NCI-H526 treated with DMSO at 0.1 percent for 48 hours (cell line): Measurements from ENCODE around the gene LATS2.
"Not testable (repeated sequence)": the region's sequence is repeated elsewhere in the genome, so short reads cannot be mapped to it uniquely, and the experiment has no call there.

Experiments used
- DNase-seq: peaks from one replicate; lab custom pipeline; 2025; lab: John Stamatoyannopoulos, UW

LATS2 gene

DNA sequence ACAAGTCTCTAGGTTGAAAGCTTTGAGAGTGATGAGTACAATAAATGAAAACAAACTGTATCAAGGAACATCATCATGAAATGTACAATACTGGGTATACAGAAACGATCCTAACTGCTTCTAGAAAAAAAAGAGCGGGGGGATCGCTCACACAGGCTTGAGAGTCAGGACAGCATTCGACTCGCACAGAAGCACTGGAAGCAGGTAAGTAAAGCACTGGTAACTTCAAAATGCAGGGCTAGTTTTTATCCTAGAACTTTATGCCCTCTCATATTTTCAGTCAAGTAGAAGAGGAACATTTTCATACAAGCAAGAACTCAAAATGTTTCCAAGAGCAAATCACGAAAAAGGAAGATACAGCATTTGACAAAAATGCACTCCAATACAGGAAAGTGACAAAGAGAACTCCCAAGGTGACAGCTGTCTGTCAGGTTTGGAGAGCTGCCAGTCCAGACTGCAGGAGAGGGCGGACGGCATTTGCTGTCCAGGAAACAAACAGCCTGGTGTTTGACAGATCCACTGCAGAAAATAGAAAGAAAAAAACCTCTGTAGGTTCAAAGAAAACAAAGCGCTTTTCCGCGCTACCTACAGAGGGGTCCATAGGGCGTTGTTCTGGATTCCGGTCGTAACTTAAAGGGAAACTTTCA is 100.6 kb downstream of the LATS2 start:
- peak; percentile 29 for DNase-seq

DNA sequence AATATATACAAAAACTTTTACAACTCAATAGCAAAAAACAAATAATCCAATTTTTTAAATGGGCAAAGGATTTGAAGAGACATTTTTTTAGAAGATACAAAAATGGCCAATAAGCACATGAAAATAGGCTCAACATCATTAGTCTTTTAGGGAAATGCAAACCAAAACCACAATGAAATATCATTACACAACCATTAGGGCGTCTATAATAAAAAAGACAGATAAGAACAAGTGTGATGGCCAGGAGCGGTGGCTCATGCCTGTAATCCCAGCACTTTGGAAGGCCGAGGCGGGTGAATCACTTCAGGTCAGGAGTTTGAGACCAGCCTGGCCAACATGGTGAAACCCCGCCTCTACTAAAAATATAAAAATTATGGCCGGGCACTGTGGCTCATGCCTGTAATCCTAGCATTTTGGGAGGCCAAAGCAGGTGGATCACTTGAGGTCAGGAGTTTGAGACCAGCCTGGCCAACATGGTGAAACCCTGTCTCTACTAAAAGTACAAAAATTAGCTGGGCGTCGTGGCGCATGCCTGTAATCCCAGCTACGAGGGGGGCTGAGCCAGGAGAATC is 104.3 kb downstream of the LATS2 start:
- DNase-seq, result not testable (repeated sequence)

DNA sequence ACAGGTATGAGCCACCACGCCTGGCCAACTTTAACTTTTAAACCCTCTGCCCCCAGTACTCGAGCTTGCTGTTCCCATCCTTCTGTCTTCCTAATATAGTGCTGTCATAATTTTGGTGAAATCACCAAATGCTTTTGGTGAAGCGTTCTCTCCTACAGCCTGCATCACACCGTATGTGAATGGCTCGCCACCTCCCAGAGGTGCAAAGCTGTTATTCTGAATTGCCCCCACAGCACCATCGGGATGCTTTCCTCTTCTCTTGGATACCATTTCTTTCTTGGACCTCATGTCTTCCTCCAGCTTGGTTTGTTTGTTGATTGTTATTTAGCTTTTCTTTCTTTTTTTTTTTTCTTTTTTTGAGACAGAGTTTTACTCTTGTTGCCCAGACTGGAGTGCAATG is 105.9 kb downstream of the LATS2 start:
- no peak for DNase-seq

DNA sequence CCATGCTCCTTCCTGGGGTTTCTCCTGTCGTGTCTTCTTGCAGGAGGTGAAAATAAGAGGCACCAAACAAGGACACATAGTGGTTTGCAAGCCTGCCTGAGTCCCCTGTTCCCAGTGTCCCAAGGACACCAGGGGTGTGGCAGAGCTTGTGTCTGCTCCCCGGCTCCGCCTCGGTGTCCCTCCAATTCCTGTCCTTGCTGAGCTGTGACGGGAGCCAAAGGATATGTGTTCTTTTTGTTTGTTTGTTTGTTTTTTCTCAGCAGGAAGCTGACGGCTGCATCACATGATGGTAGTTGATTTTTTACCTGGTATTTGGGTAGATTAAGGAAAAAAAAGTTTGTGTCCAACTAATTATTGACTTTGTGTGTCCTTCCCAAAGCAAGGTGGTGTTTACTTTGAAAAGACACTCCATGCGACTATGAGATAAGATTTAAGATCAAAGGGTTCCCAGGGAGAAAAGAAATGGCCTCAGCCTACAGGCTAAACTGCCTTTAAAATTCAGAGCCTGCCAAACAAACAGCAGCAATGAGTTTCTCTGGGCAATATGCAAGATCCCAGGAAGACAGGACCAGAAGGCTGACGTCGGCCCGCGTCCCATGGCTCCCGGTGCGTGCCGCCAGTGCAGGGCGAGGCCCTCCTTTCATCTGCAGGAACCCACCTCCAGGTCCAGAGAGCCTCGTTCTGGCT is 108.0 kb downstream of the LATS2 start:
- no peak for DNase-seq

DNA sequence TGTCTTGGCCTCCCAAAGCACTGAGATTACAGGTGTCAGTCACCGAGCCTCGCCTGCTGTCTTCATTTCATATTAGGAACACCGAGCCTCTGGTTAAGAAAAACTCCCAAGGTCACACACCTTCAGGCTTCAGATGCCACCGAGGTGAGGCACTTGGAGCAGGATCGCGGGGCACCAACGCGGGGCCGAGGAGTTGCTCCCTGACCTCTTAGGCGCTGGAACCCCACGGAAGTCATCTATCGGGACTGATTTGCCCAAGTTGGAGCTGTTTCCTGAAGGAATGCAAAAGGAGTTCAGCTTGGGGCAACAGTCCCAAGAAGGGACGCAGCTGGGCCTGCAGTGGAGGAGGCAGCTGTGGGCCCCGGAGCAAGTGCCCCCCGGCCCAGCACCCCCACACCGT is 108.5 kb downstream of the LATS2 start:
- no peak for DNase-seq

DNA sequence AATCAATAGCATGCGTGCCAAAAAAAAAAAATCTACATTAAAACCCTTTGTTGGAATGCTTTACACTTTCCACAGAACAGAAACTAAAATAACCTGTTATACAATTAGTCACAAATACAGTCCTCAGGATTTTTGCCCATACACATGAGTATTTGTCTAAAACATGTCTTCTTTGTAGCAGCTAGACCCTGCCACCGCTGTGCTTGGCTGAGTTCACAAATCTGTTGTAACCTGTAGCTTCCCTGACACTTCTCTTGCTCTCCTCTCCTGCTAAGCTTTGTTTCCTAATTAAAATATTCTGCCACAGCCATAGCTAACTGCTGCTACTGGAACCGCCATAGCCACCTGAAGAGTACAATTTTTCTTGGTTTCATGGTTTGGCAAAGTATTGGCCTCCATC is 113.4 kb downstream of the LATS2 start:
- not testable (repeated sequence) for DNase-seq

DNA sequence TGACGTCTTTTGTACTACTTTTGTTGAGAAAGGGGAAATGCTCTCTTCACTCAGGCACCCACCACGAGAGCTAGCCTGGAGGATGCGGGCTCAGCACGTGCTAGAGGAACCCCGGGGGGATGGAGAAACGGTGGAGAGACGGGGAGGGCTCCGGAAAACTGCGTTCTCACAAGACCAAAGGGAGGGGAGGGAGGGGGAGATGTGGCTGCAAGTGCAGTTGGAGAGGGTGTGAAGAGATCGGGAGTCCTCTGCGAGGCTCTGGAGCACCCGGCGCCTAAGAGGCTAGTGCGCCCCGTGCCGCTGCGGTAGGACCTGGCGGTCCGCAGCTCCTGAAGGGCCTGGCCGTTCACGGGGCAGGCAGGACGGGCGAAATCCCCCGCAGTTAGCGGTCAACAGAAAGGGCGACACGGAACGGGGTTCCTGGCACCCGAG is 115.4 kb downstream of the LATS2 start:
- DNase-seq, result no peak

DNA sequence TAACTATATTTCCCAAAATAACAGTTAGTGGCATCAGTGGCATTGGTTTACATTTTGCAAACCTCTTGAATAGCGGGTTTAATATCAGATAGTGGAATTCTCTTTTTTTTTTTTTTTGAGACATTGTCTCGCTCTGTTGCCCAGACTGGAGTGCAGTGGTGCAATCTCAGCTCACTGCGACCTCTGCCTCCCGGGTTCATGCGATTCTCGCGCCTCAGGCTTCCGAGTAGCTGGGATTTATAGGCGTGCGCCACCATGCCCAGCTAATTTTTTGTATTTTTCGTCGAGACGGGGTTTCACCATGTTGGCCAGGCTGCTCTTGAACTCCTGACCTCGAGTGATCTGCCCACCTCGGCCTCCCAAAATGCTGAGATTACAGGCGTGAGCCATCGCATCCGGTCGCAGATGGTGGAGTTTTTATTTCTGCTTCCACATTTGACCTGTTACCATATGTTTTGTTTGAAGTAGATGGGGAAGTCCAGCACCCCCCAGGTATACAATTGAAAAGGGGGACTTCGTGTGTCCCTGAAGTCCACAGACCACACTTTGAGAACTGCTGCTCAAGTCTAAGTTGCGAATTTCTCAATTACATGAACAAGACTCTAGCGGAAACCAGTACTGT is 118.3 kb downstream of the LATS2 start:
- DNase-seq, result no peak

DNA sequence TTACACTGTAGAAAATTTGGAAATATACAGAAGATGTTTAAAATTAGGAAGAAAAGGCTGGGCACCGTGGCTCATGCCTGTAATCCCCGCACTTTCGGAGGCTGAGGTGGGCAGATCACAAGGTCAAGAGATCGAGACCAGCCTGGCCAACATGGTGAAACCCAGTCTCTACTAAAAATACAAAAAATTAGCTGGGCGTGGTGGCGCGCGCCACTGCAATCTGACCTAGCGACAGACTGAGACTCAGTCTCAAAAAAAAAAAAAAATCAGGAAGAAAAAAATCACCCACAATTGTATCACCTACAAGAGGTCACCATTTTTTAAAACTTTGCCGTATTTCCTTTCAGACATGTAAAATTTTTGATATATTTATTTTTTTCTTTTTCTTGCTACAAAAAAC is 120.9 kb downstream of the LATS2 start:
- DNase-seq, result not testable (repeated sequence)

DNA sequence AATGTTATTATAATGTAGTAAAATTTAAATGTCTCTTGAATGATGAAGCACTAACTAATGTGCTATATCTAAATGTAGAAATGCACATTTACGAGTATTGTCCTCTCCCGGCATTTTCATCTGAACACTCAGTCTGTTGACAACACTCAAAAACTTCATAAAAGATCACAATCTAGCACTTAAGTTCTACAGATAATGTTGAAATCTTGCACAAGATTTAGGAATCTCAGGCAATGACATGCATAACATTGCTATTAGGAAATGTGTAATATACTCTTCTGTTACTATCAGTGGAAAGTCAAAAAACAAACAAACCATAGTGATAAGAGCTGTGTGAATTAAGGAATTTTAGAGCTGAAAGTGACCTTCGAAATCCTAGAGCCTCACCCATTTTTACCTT is 121.3 kb downstream of the LATS2 start:
- no peak for DNase-seq

DNA sequence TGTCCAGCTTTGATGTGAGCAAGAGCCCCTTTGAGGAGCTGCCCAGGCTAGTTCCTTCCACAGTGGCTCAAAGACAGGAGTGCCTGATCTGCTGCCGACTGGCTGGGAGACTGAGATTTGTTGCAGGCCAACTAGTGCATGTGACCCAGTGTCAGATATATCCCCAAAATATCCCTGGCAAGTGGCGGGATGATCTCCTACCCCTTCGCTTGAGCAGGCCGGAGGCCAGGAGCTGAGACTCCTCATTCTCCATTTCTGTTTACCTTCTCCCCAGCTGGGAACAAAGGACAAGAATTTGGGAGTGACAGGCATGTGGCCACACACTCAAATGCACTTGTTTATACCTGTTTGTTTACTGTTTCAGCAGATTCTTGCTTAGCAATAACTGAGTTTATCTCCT is 121.7 kb downstream of the LATS2 start:
- no peak for DNase-seq

DNA sequence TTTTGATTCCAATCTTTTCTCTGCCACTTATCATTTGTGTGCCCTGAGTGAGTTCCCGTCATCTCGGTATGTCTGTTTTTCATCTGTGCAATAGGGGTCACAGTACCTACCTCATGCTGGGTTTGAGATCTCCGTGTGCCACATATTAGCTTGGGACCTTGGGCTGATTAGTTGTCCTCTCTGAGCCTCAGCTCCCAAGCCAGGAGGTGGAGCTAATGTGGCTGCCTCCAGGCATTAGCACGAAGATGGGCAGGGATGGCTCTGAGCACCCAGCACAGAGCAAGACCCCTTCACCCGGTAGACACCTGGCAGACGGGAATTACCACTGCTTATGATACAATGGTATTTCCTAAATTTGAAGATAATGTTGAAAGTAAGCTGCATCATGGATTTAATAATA is 123.1 kb downstream of the LATS2 start:
- DNase-seq, result no peak

DNA sequence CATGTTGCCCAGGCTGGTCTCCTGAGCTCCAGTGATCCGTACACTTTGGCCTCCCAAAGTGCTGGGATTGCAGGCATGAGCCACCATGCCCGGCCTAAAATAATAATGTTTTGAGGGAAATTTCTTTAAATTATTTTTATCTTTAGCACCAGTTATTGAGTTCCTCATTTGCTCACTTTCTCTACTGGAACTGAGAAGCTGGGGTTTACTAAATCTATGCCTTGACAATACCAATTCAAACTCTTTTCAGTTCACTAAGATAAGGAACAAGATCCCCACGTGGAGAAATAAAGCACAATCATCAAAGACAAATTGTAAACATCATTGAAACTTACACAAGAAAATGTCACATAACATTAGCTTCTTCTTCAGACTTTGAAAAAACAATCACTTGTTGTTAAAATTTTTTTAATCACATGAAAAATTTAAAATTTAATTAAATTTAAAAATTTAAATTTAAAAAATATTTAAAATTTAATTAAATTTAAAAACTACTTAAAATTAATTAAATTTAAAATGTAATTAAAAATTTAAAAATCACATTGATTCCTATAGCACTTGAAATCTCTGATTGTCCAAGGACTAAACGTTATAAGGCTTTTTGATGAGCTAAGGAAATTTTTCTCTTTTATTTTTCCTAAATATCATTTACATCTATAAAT is 133.7 kb downstream of the LATS2 start:
- no peak for DNase-seq

DNA sequence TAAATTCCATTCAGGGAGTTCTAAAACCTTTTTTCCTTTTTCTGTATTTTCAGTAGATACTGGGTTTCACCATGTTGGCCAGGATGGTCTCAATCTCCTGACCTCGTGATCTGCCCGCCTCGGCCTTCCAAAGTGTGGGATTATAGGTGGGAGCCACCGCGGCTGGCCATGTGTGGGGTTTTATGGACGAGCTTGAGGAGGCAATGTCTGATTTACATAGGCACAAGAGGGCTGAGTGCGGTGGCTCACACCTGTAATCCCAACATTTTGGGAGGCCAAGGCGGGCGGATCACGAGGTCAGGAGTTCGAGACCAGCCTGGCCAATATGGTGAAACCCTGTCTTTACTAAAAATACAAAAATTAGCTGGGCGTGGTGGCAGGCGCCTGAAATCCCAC is 136.0 kb downstream of the LATS2 start:
- not testable (repeated sequence) for DNase-seq

DNA sequence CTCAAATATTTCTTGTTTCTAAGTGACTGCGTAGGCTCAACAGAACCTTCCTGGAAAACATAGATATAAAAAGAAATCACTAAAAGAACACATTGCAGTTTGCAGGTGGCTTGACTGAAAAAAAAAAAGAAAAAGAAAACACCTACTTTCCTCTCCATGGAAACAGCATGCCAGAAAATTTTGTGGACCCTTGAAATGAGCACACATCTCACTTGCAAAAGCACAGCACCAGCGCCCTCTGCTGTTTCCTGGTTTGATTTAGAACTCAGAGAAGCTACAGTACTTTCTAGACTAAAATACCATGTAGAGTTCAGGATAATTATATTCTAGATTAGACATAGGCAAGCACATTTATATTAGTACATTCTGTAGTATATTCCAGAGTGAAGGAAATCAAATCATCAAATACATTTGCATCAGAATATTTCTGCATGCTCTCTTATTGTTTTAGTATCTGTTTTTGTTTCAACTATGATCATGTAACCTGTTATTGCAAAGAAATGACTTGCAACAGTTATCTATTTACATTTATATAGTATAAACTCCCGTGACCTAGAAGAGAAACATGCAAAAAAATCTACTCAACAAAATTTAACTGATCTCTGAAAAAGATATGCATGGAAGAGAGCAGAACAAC is 136.5 kb downstream of the LATS2 start:
- peak; percentile 65 for DNase-seq

DNA sequence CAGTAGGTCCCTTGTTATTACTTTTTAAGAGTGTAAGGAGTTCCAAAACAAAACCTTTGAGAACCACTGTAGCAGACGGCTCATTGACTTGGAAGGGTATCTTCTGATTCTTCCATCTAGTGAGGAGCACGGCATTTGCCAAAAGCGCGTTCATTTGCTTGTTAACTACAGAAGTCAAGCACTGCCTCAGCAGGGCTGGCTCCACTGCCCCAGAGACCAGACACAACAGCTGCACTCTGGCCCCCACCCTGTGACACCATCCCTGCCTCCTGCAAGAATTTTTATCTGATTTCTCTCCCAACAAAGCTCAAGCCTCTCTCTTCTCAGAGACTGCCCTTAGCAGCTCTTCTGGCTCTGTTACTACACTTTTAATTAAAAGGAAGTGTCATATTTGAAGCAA is 138.1 kb downstream of the LATS2 start:
- DNase-seq, result no peak
